Measurements from ENCODE around the gene EEF1AKMT2.

DNA sequence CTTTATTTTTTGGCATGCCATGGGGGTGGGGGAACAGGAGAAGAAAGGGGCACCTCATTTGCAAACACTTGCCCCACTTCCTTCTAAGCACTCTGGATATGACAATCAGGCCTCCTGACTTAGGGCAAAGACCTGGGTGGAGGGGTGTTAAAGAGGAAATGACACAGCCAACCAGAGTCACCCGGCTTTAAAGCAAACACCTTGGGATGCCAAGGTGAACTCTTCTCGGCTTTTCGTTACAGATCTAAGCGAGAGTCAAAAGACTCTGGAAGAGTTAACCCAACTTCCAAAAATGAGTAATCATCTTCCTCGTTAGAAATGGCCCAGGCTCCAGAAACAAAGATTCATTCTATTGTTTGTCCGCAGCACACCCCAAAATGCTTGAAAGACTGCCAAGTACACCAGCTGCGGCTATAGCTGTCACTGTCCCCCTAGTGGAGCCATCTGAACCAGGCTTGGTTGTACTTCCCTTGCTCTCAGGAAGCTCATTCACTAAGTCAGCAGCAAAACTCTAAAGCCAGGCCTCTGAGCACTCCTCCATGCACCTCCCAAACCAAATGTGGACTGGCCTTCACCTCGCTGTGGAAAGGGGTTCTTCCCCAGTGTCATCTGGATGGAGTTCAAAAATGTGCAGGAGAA, 72.4 kb downstream of the EEF1AKMT2 start:
- TF ChIP-seq, protein P1, sequence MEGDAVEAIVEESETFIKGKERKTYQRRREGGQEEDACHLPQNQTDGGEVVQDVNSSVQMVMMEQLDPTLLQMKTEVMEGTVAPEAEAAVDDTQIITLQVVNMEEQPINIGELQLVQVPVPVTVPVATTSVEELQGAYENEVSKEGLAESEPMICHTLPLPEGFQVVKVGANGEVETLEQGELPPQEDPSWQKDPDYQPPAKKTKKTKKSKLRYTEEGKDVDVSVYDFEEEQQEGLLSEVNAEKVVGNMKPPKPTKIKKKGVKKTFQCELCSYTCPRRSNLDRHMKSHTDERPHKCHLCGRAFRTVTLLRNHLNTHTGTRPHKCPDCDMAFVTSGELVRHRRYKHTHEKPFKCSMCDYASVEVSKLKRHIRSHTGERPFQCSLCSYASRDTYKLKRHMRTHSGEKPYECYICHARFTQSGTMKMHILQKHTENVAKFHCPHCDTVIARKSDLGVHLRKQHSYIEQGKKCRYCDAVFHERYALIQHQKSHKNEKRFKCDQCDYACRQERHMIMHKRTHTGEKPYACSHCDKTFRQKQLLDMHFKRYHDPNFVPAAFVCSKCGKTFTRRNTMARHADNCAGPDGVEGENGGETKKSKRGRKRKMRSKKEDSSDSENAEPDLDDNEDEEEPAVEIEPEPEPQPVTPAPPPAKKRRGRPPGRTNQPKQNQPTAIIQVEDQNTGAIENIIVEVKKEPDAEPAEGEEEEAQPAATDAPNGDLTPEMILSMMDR (IDR thresholded peaks at IDR 0.05): peak in 6 of 7 experiments; percentile 12 to 52 (median 34)
- no peak for TF ChIP-seq POLR2A (IDR thresholded peaks at IDR 0.05)
